Measurements from ENCODE around the gene ADAM10.
"Not testable (repeated sequence)": the region's sequence is repeated elsewhere in the genome, so short reads cannot be mapped to it uniquely, and the experiment has no call there.

The ADAM10 gene

GRCh38 chr15:58749532-58750337 is at the start of gene ADAM10:
Gene ADAM10, minus strand, starts transcription at chr15:58749707. Its CDS starts 173 bp downstream, at chr15:58749534.
- DNase-seq, result peak; percentile 93

- DNase-seq, result no peak
Measured at GRCh38 chr15:58797505-58797904, 48.0 kb upstream of the ADAM10 start.

DNA sequence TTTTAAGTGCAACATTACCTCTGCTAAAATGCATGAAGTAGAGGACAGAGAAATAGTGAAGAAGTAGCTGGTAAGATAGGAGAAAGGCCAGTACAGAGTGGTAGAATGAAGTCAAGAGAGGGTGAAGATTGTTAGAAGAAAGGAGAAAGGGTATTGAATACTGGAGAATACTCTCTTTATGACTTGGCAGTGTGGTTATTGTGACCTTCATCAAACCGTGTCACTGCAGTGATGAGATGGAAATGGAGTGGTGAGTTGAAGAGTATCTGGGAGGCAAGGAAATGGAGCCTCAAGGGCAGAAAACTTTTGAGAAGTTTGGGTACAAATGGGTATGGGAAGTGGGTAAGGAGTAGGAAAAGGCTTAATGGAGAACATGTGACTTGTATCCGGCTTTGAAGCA is 46.3 kb upstream of the ADAM10 start:
- no peak for DNase-seq

DNA sequence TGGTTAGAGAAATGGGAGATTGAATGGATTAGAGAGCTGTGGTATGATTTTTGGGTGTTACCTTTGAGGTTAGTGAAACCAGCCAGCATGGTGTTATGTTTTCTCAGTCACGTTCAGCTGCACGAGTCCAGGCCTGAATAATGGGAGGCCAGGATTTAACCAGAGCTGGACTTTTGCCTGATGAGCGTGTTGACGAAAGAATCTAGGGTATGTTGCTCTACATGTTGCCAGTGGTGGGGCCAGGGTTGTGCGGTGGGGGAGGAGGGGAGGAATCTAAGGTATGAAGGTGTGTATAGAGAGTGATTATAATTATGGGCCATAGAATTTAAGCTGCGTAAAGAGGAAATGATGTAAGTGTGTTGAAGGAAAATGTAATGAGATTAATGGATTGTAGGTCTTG is 44.4 kb upstream of the ADAM10 start:
- DNase-seq, result no peak

- no peak for DNase-seq
Measured at GRCh38 chr15:58788056-58788710, 38.7 kb upstream of the ADAM10 start.

DNA sequence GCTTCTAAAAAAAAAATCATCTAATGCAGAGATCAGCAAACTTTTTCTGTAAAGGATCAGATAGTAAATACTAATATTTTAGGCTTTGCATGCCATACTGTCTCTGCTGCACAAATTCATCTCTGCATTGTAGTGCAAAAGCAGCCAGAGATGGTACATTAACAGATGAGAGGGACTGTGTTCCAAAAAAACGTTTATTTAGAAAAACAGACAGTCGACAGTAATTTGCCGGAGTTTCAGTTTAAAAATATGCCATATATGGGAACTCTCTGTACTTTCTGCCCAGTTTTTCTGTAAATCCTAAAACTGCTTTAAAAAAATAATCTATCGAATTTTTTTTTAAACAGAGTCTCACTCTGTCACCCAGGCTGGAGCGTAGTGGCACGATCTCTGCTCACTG is 35.8 kb upstream of the ADAM10 start:
- no peak for DNase-seq

DNA sequence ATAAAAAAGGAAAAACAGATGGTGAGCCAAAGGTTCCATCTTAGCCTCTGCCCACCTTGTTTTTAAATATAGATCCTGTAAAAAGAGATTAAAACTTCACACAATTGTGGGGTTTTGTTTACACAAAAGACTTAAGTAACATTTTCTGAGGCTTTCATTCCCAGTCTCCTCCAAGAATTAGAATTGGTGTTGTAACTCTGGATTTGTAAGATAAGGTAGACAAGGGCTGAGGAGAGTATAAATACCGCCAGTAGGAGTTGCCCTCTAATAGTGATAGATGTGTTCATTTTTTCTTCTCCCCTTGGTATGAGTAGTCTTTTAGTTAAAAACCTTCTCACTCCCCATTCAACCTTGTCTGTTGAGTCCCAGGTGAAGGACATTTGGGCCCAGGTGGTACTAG is 30.0 kb upstream of the ADAM10 start:
- DNase-seq, result no peak

- no peak for DNase-seq
Measured at GRCh38 chr15:58777107-58777506, 27.6 kb upstream of the ADAM10 start.

DNA sequence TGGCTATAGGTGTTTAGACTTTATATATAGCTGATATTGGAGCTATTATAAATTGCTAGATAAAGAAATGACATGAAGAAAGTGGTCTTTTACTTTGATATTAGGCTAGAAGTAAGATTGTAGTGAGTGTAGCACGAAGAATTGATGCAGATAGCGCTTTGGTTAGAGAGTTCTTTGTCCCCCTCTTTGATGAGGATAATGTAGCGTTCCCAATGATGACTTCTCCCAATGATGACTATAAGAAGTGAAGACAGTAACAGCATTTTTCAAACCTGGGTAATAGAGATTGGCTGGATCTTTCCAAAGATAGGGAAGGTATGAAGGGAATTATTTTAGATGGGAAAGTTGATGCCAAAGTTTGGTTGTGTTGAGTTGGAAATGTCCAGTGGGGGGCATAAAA is 25.9 kb upstream of the ADAM10 start:
- DNase-seq, result no peak

DNA sequence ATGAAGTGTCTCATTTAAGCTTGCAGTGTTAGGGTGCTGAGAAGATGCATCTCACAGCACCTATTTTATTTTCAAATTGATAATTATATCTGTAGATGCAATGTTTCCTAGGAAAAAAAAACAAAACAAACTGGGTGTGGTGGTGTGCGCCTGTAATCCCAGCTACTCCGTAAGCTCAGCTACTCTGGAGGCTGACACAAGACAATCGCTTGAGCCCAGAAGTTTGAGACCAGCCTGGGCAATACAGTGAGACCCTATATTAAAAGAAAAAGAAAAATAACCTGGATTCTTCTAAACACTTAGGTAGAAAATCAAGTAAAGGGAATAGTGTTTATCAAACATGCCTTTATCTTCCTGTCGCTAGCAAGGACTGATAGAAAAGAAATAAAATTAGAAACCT is 23.5 kb upstream of the ADAM10 start:
- no peak for DNase-seq

DNA sequence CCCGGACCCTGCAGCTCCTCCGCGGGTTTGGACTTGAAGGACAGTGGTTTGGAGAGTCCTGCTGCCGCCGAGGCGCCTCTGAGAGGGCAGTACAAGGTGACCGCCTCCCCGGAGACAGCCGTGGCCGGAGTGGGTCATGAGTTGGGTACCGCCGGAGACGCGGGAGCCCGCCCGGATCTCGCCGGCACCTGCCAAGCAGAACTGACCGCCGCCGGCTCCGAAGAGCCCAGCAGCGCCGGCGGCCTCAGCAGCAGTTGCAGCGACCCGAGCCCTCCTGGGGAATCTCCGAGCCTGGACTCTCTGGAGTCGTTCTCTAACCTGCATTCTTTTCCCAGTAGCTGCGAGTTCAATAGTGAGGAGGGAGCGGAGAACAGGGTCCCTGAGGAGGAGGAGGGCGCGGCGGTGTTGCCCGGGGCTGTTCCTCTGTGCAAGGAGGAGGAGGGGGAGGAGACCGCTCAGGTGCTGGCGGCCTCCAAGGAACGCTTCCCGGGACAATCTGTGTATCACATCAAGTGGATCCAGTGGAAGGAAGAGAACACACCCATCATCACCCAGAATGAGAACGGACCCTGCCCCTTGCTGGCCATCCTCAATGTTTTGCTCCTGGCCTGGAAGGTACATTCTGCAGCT is 22.2 kb upstream of the ADAM10 start:
- DNase-seq, result no peak

- peak; percentile 91 for DNase-seq
Measured at GRCh38 chr15:58770857-58771620, 21.5 kb upstream of the ADAM10 start, which contains the start of gene MINDY2. Gene MINDY2, plus strand, starts transcription at chr15:58771302. Its CDS starts 94 bp downstream, at chr15:58771396.

DNA sequence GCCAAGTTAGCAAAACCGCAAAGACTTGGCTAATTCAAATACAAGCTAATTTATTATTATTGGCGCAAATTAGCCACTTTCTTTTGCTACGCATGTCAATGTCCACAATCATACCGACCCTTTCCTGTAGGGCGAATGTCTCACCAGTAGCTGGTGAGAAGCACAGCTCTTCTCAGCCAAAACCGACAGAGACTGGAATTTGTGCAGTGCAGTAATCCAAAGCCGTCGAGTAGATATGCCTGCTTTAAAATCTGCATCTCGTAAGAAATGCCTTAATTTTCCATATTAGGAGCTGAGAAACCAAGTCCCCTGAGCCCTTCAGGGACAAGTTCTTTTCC is 21.0 kb upstream of the ADAM10 start:
- no peak for DNase-seq

DNA sequence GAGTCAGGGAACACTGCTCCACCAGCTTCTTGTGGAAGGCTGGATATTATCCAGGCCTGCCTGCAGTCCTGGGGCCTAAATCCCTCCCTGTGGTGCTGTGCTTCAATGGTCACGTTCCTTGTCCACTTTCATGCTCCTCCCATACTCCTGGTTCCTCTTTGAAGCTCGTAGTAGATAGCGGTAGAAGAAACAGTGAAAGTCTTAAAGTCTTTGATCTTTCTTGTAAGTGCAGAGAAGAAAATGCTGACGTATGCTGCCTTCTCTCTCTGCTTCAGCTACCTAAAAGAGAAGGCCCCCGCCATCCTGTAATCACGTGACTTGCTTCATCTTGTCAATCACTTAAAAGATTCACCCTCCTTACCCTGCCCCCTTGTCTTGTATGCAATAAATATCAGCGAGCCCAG is 19.1 kb upstream of the ADAM10 start:
- DNase-seq, result not testable (repeated sequence)

GRCh38 chr15:58766290-58766689 is 16.8 kb upstream of the ADAM10 start:
- DNase-seq, result no peak

DNA sequence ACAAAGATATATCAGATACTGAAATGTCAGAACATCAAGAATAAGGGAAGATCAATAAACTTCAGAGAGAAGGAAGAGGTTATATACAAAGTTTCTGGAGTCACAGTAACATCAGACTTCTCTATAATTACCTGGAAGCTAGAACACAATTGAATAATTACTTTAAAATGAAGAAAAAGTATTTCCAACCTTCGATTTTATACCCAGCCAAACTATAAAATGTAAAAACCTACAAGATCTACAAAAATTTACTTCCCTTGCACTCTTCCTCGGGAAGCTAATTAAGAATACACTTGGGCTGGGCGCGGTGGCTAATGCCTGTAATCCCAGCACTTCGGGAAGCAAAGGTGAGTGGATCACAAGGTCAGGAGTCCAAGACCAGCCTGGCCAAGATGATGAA is 15.0 kb upstream of the ADAM10 start:
- no peak for DNase-seq

DNA sequence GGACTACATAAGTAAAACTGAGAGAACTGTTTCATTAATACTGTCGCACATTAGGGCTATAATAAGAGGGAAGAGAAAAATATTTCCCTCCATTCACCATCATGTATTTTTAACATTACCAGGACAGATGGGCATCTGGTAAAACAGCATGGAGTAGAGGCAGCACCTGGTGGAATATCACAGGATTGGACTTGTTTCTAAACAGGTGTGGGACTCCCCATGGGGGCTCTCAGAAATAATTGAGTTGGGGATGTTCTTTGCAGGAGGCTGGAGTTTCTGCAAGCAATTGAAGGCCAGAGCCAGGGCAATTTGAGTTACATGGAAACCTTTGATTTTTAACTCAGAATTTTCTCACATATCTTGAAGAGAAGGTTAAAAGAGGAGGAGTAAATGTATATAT is 13.2 kb upstream of the ADAM10 start:
- peak; percentile 35 for DNase-seq

- DNase-seq, result no peak
Measured at GRCh38 chr15:58762285-58762684, 12.8 kb upstream of the ADAM10 start.

DNA sequence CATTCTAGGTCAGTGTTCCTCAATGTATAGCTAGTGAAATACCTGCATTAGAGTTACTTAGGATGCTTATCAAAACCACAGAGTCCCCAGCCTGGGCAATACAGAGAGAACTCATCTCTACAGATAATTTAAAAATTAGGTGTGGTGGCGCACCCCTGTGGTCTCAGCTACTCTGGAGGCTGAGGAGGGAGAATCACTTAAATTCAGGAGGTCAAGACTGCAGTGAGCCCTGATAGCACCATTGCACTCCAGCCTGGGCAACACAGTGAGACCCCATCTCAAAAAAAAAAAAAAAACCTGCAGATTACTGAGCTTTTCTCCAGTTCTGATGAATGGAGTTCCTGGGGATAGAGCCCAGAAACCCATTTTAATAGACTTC is 11.5 kb upstream of the ADAM10 start:
- no peak for DNase-seq

DNA sequence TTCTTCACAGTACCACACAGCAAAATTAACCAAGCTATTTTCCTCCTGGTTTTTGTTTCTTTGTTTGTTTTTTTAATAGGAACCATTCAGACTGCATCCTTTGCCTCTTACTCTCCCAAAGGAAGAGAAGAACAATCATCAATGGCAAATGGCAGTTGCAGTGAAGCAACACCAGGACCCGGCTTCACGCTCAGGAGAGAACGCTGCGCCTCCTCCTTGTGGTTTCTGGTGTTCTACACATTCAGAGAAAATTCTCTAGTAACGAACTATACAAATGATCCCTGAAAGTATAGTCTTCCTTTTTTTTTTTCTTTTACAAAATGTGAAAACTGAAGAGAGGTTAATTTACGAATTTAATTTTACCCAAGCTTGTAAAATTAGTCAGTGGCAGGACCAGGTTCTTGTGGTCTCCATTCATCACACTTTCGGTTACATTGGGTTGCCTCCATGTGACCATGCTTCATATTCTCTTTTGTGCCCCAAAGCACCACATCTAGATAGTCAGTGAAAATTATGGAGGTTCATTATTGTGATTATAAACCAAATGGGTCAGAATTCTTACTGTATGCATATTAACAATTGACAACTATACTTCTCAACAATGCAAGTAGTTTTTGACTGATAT is 11.0 kb upstream of the ADAM10 start:
- DNase-seq, result no peak

- no peak for DNase-seq
Measured at GRCh38 chr15:58758141-58758540, 8.6 kb upstream of the ADAM10 start.

GRCh38 chr15:58755956-58756355 is 6.4 kb upstream of the ADAM10 start:
- no peak for DNase-seq

- DNase-seq, result no peak
Measured at GRCh38 chr15:58755350-58755749, 5.8 kb upstream of the ADAM10 start.

Measured in NCI-H1436 treated with DMSO at 0.1 percent for 48 hours (cell line).